Neural cell (in vitro differentiated cells): ENCODE results near the gene ADGRA1.

Experiments used
- CTCF ChIP-seq: fragments of 450-650 bp; IDR thresholded peaks from 2 replicates; pipeline ENCODE4 v1.5.1; 2014; ENCODE audit warnings: antibody characterized with exemption, mild to moderate bottlenecking, moderate library complexity; ENCODE audit not compliant: poor library complexity, severe bottlenecking
- EZH2 ChIP-seq: fragments of 200-600, 300-800 bp; shearing (Covaris generic), sonication (generic); IDR thresholded peaks from 2 replicates; pipeline ENCODE4 v1.6.1; 2014; ENCODE audit warnings: antibody characterized with exemption, low read length, borderline replicate concordance, mild to moderate bottlenecking; ENCODE audit not compliant: insufficient read depth, poor library complexity, severe bottlenecking
- MXI1 ChIP-seq: fragments of 450-650 bp; conservative IDR thresholded peaks from 2 replicates; pipeline ENCODE4 v1.6.1; 2014; ENCODE audit warnings: antibody characterized with exemption, mild to moderate bottlenecking; ENCODE audit not compliant: poor library complexity, severe bottlenecking
- RAD21 ChIP-seq: fragments of 450-650 bp; conservative IDR thresholded peaks from 2 replicates; pipeline ENCODE4 v1.6.1; 2014; ENCODE audit warnings: antibody characterized with exemption, mild to moderate bottlenecking, moderate library complexity
- REST ChIP-seq: IDR thresholded peaks from 2 replicates; pipeline ENCODE4 v1.6.1; 2012; ENCODE audit warnings: borderline replicate concordance
- SMC3 ChIP-seq: fragments of 450-650 bp; conservative IDR thresholded peaks from 2 replicates; pipeline ENCODE4 v1.6.1; 2014; ENCODE audit warnings: antibody characterized with exemption, mild to moderate bottlenecking, moderate library complexity; ENCODE audit not compliant: poor library complexity
- TAF1 ChIP-seq: IDR thresholded peaks from 2 replicates; pipeline ENCODE4 v1.6.1; 2012; ENCODE audit warnings: low read depth

DNA sequence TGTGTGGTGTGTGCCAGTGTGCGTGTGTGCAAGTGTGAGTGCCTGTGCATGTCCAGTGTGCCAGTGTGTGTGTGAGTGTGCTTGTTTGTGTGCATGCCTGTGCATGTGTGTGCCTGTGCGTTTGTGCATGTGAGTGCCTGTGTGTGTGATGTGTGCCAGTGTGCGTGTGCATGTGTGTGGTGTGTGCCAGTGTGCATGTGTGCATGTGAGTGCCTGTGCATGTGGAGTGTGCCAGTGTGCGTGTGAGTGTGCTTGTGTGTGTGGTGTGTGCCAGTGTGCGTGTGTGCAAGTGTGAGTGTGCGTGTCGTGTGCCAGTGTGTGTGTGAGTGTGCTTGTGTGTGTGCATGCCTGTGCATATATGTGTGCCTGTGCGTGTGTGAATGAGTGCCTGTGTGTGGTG is 33.8 kb downstream of the ADGRA1 start:
- TF ChIP-seq MXI1 (no peak), CTCF (no peak), EZH2 (no peak), TAF1 (no peak), SMC3 (no peak), RAD21 (no peak), REST (no peak)
